HG02870 (cell line): Measurements from ENCODE around the gene SUPT5H.

ENCODE experiments used
- ATAC-seq: cut with Tn5 transposase; IDR thresholded peaks from one replicate; pipeline ENCODE4 v1.9.1; 2021; ENCODE audit warnings: mild to moderate bottlenecking, moderate library complexity; ENCODE audit not compliant: unreplicated experiment

Gene SUPT5H

DNA sequence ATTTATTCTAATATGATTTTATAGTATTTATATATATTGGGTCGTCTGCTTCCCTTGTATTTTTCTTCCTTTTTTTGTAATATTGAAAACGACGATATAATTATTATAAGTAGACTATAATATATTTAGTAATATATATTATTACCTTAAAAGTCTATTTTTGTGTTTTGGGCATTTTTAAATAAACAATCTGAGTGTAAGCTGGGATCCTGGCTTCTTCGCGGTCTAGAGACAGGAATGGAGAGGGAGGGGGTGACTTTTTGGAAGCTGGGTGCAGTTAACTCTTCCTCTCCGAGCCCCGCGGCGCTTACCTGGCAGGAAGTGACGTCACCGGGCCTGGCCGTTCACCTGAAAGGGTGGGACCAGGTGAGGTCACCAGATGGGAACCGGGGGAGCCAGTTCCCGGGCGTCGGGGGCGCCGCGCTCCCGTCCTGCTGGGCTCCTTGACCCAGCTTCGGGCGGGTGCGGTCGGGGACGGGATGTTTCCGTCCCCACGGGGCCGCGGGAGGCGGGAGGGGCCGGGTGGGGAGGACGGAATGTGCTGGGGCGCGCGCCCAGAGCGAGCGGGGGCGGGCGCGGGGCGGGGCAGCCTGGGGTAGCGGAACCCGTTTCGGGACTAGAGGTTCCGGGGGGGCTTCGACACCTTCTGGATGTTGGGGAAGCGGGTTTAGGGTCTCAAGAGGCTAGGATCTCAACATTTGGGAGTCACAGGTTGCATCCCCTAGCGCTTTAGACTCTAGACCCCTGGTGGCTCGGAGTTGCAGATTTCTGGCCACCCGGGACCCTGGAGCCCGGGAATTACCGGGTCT lies 36.0 kb upstream of the SUPT5H start:
- ATAC-seq = no peak

- no peak for ATAC-seq
Observed at GRCh38 chr19:39410017-39410830, 35.2 kb upstream of the SUPT5H start.

DNA sequence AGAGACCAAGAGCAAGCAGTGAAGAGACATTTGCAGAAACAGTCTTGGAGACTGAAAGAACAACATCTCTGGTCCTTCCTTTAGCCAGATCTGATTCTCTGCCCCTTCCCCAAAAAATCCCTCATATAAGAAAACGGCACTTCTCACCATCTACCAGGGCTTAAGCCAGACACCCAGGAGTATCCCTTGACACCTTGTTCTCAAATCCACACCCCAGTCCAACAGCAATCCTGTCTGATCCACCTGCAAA lies 34.6 kb upstream of the SUPT5H start:
- no peak for ATAC-seq

GRCh38 chr19:39411081-39411831 lies 34.1 kb upstream of the SUPT5H start:
- no peak for ATAC-seq

DNA sequence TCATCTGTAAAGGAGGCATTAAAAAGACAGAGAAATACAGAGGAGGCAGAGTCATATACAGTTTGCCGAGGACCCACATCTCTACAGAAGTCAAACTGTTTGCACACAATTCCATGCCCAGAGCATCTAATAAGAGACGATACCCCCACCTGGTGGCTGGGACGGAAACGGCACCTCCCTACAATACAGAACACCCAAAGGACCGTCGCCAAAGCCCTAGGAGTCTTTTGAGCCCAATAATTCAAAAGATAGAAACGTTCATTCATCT lies 33.6 kb upstream of the SUPT5H start:
- peak; percentile 25 for ATAC-seq

DNA sequence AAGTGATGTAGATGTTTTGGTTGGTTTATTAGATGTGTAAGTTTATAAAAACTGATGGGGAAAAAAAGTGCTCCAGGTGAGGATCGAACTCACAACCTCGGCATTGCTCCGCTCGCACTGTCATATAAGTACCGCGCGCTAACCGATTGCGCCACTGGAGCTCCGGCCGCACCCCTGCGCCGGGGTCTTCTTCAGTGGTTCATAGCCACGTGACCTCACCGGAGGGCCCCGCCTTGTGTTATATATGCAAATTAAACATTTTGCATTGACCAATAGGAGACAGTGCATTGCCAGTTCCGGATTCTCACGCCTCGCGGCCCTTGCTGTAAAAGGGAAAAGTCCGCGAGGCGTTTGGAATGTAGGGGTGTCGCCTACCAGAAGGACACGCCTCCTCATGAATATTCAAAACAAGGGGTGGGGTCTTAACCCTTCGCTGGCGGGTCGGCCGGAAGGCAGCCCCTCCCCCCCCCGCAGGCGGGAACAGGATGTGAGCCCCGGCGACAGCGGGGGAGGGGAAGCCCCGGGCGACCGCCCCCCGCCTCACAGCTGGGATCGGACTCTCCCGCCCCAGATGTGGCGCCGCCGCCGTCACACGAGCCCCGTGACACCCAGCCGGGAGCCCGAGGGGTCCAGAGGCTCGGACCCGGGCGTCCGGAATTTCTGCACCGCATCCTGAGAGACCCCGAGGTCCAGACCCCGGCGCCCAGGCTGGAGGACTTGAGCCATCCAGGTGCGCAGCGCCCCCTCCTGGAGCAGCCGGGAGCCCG lies 33.1 kb upstream of the SUPT5H start, which contains the start of gene PLEKHG2:
Gene PLEKHG2 (plus strand): TSS at position 570 of the 767 bp plus-strand sequence. CDS start 1,418 bp downstream, outside the sequence.
- ATAC-seq = peak; percentile 55

DNA sequence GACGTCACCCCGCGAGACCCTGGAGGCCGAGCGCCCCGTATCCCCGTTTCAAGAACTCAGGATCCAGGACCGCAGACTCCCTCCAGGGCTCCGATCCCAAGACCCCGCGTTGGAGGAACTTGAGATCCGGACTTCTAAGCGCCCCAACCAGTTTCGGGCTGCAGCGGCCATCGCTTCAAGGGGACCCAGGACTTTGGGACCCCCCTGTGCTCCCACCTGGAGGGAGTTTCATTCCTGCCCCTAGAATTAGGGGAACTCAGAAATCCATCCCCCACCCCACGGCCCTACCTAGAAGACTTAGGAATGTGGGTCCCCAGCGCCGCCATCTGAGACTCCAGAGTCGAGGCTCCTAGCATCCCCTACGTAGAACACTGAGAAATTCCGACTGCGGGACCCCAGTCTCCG lies 32.5 kb upstream of the SUPT5H start:
- ATAC-seq = no peak

GRCh38 chr19:39413272-39413910 lies 32.0 kb upstream of the SUPT5H start:
- ATAC-seq = no peak

DNA sequence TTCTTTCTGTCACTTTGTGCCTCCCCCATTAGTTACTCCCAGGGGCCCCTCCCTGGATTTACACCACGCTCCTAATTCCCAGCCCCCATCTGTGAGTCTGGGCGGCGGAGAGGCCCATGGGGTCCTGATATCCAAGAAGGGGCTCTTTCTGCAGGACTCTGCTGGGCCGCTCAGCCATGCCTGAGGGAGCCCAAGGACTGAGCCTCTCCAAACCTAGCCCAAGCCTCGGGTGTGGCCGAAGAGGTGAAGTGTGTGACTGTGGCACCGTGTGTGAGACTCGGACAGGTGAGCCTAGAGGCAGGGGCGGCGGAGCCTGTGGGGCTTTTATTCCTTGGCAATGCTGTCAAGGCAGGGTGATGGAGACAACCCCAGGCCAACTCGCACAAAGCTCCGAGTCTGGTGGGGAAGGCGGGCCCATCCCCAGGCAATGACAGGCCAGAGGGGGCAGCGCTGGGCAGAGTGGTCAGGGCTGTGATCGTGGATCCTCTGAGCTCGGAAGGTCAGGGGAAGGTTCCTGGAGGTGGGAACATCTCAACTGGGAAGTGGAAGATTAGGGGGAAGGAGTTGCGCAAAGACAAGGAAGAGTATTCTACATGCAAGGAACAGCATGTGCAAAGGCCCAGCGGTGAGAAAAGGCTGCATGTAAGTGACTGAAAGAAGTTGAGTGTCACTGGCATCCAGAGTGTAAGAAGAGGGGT lies 31.3 kb upstream of the SUPT5H start:
- no peak for ATAC-seq

GRCh38 chr19:39415111-39416046 lies 30.0 kb upstream of the SUPT5H start:
- no peak for ATAC-seq

GRCh38 chr19:39416152-39417120 lies 28.9 kb upstream of the SUPT5H start:
- ATAC-seq = no peak

DNA sequence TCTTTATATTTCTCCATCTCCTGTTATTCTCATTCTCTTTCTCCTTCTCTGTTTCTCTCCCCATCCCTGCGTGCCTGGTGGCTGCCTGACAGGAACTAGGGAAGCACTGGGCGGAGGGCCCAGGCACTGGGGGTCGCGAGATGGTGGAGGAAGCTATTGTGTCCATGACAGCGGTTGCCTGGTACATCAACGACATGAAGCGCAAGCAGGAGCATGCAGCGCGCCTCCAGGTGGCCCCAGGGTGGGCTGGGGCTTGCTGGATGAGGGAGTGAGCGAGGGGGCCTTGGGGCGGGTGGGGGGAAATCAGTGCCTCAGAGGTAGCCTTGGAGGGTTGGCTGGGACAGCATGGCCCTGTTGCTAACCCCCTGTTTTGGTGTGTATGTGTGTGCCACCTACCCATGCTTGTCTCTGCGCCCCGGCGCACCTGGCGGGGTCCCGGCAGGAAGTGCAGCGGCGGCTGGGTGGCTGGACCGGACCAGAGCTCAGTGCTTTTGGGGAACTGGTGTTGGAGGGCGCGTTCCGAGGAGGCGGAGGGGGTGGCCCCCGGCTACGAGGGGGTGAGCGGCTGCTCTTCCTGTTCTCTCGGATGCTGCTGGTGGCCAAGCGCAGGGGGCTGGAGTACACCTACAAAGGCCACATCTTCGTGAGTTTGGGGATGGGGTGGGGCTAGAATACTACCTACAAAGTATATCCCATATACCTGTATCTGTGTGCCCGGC lies 27.8 kb upstream of the SUPT5H start:
- no peak for ATAC-seq

DNA sequence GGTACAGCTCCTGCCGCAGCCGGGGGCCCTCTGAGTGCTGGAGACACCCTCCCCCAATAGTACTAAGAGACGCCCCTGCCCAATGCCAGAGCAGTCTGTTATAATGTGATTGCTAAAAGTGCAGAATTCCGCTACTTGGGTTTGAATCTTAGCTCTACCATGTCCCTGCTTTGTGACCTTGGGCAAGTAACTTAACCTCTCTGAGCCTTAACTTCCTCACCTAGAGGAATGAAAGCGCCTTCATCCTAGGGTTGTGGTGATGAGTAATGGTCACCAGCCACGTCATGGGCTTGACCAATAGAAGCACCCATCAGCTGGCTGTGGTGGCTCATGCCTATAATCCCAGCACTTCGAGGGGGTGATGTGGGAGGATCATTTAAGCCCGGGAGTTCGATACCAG lies 26.4 kb upstream of the SUPT5H start:
- no peak for ATAC-seq

GRCh38 chr19:39420769-39421168 lies 24.6 kb upstream of the SUPT5H start:
- ATAC-seq = no peak

- ATAC-seq = no peak
Observed at GRCh38 chr19:39422020-39422419, 23.4 kb upstream of the SUPT5H start.

DNA sequence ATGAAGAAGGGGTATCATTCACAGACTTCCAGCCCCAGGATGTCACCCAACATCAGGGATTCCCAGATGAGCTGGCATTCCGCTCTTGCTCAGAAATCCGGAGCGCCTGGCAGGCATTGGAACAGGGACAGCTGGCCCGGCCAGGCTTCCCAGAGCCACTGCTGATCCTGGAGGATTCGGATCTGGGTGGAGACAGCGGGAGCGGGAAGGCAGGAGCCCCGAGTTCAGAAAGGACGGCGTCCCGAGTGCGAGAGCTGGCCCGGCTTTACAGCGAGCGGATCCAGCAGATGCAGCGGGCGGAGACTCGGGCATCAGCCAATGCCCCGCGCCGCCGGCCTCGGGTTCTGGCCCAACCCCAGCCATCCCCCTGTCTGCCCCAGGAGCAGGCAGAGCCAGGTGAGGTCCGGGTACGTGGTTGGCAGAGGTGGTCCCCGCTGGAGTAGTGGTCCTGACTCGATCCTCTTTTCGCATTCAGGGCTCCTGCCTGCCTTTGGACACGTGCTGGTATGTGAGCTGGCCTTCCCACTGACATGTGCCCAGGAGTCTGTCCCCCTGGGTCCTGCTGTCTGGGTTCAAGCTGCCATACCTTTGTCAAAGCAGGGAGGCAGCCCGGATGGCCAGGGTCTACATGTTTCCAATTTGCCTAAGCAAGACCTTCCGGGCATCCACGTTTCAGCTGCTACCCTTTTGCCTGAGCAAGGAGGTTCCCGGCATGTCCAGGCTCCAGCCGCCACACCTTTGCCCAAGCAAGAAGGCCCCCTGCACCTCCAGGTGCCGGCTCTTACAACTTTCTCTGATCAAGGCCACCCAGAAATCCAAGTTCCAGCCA lies 21.9 kb upstream of the SUPT5H start:
- ATAC-seq = no peak
